ENCODE measurements around the gene ZBTB24. TPM values are rescaled to one million over a fixed set of nuclear protein-coding genes. Genes with fewer than 3 reads are reported as not detected.
"Not testable (repeated sequence)": the region's sequence is repeated elsewhere in the genome, so short reads cannot be mapped to it uniquely, and the experiment has no call there.

The ZBTB24 gene
- total and polyA plus RNA-seq, 2 donors from 2014 or later: 3.1 to 12.0 TPM

GRCh38 chr6:109461733-109462526, 21.1 kb downstream of the ZBTB24 start:
- no peak for DNase-seq
- TF ChIP-seq CTCF (IDR thresholded peaks at IDR 0.05; ENCODE audit: borderline replicate concordance, extremely low read depth, insufficient read depth): no peak
- no peak for FAIRE-seq
- peaks cover 8 to 15% (median 11%) of the 10 kb centered on the region in 3 donors for H3K36me3 ChIP-seq (ENCODE audit: control insufficient read depth in 2 of 3, insufficient read depth in 3 of 3, low read length in 3 of 3)
- no peaks in the 10 kb centered on the region for H3K9me3 ChIP-seq (ENCODE audit: control insufficient read depth in 2 of 3, insufficient read depth in 1 of 3, low read length in 3 of 3)
- H3K9ac ChIP-seq (ENCODE audit: low read length in 3 of 3): no peak overlapping the region
- intact Hi-C loops (cut with DNase I): no loop called here
- peaks cover 0 to 17% (median 12%) of the 10 kb centered on the region in 3 donors for H3K4me1 ChIP-seq (ENCODE audit: control insufficient read depth in 2 of 3, insufficient read depth in 2 of 3, low read depth in 1 of 3, low read length in 3 of 3)
- H3K27me3 ChIP-seq (ENCODE audit: control insufficient read depth, insufficient read depth, low read length): no peaks in the 10 kb centered on the region
- H3K4me3 ChIP-seq (ENCODE audit: low read length in 3 of 3): no peak overlapping the region
- peak overlapping the region in 1 of 2 donors; percentile 5 for H3K27ac ChIP-seq (ENCODE audit: low read depth in 2 of 2, low read length in 2 of 2)

- intact Hi-C loops (cut with DNase I); H3K9me3 ChIP-seq (ENCODE audit: control insufficient read depth in 2 of 3, insufficient read depth in 1 of 3, low read length in 3 of 3); H3K27me3 ChIP-seq (ENCODE audit: control insufficient read depth, insufficient read depth, low read length); H3K4me3 ChIP-seq (ENCODE audit: low read length in 3 of 3); FAIRE-seq; DNase-seq; H3K9ac ChIP-seq (ENCODE audit: low read length in 3 of 3); H3K27ac ChIP-seq (ENCODE audit: low read depth in 2 of 2, low read length in 2 of 2): not testable (repeated sequence)
- peaks cover 0 to 19% (median 15%) of the 10 kb centered on the region in 3 donors for H3K4me1 ChIP-seq (ENCODE audit: control insufficient read depth in 2 of 3, insufficient read depth in 2 of 3, low read depth in 1 of 3, low read length in 3 of 3)
- H3K36me3 ChIP-seq (ENCODE audit: control insufficient read depth in 2 of 3, insufficient read depth in 3 of 3, low read length in 3 of 3): peaks cover 7 to 11% (median 10%) of the 10 kb centered on the region in 3 donors
Observed at GRCh38 chr6:109461205-109461604, 21.8 kb downstream of the ZBTB24 start.

GRCh38 chr6:109460161-109460829, 22.7 kb downstream of the ZBTB24 start:
- H3K4me3 ChIP-seq (ENCODE audit: low read length in 3 of 3): no peak overlapping the region
- H3K27ac ChIP-seq (ENCODE audit: low read depth in 2 of 2, low read length in 2 of 2): no peak overlapping the region
- intact Hi-C loops (cut with DNase I): no loop called here
- peak in 1 of 5 donors; percentile 45 for DNase-seq
- H3K4me1 ChIP-seq (ENCODE audit: control insufficient read depth in 2 of 3, insufficient read depth in 2 of 3, low read depth in 1 of 3, low read length in 3 of 3): peaks cover 0 to 14% (median 9%) of the 10 kb centered on the region in 3 donors
- H3K9ac ChIP-seq (ENCODE audit: low read length in 3 of 3): no peak overlapping the region
- TF ChIP-seq CTCF (IDR thresholded peaks at IDR 0.05; ENCODE audit: borderline replicate concordance, extremely low read depth, insufficient read depth): no peak
- no peaks in the 10 kb centered on the region for H3K9me3 ChIP-seq (ENCODE audit: control insufficient read depth in 2 of 3, insufficient read depth in 1 of 3, low read length in 3 of 3)
- peaks cover 2 to 5% (median 2%) of the 10 kb centered on the region in 3 donors for H3K36me3 ChIP-seq (ENCODE audit: control insufficient read depth in 2 of 3, insufficient read depth in 3 of 3, low read length in 3 of 3)
- FAIRE-seq: no peak
- H3K27me3 ChIP-seq (ENCODE audit: control insufficient read depth, insufficient read depth, low read length): no peaks in the 10 kb centered on the region
